GM18870 (cell line): ENCODE results near the gene MYH9.

Source experiments
- ATAC-seq: cut with Tn5 transposase; IDR thresholded peaks from one replicate; pipeline ENCODE4 v1.9.1; 2021; ENCODE audit warnings: moderate library complexity; ENCODE audit not compliant: unreplicated experiment

The MYH9 gene

DNA sequence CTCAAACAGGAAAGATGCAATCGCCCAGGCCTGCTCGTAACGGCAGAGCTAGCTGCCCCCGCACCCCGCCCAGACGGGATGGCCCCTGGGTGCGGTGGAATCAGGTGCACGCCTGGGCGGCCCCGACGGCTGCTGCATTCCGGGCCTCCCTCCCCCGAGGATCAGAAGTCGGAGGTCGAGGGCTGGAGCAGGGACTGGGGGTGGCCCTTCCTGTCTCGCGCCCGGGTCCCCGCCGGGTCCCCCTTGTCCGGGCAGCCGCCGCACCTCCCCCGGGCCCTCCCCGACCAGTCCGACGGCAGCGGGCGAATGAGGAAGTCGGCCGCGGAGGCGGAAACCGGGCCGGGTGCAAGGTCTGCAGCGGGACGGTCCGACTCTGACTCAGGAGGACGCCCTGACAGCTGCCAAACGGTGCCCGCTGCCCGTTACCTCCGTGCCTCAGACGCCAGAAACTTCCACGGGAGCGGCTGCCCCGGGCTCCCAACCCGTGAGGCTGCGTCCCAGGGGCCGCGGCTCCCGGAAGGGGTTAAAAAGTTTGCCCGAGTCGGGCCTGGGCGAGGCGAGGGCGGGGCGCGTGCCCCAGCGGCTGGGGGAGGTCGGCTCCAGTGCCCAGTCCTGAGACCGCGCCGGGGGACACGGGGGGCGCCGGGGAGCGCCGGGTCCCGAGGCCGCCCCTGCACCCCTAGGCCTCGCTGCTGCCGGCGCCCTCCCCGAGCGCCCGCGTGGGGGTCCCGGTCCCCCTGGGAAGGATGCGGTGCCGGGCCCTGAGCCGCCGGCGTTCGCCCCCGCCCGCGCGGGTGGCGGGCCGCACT lies 663 bp downstream of the MYH9 start:
- ATAC-seq = no peak

DNA sequence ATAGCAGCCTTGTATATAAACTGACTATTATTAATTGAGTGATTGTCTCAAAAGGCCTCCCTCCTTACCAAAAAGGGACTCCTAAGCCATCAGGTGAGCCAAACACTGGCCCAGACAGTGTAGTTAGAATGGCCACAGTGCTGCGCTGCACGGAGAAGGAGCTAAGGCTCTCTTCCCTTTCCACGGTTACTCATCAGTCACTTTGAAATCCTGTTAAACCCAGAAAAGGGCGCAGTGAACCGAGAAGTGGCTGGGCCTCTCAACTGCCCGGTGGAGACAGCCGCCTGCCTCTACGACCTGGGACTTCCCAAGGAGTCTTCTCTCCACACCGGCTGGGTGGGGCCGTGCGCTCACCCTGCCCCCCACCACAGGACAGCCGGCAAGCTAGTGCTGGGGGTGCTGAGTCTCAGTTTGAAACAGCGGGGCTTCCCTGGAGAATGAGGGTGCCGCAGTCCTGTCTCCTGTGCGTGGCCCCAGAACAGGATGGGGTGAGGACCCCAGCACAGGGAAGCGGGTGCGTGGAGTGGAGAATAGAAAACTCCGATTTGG lies 1.3 kb downstream of the MYH9 start:
- ATAC-seq = no peak

DNA sequence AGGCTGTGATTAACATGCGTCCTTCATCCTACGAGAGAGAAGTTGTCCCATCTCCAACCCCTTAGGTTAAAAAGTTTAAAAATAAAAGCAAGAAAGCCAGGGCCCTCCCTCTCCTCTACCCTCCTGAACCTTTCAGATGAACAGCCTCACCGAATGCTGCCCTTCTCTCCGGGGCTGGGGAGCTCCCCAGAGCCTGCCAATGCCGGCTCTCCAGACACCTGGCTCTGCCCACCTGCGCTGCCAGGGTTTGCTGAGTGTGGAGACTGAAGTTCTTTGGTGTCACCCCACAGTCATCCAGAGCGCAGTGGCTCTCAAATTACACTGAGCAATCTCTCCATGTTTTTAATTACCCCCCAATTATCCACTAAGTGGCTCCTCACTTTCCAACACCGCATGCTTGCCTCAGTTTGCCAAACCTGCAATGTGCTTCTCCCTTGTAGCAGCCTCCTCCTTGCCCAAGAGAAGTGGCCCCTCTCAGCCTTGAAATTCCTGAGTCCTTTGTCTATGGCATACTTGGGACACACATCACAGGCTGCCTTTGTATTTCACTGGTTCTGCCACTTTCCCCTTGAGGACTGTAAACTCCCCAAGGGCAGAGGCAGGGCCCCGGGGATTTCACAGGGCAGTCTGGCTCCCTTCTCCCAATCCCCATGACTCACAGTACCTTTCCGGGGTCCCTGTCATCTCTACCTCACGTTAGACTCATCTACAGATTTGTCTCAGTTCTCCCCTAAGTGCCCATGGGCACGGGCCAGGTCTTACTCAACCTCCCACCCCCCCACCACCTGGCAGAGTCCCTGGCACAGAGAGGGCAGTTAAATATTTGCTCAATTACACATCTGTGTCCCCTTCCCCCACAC lies 2.0 kb downstream of the MYH9 start:
- ATAC-seq = no peak

DNA sequence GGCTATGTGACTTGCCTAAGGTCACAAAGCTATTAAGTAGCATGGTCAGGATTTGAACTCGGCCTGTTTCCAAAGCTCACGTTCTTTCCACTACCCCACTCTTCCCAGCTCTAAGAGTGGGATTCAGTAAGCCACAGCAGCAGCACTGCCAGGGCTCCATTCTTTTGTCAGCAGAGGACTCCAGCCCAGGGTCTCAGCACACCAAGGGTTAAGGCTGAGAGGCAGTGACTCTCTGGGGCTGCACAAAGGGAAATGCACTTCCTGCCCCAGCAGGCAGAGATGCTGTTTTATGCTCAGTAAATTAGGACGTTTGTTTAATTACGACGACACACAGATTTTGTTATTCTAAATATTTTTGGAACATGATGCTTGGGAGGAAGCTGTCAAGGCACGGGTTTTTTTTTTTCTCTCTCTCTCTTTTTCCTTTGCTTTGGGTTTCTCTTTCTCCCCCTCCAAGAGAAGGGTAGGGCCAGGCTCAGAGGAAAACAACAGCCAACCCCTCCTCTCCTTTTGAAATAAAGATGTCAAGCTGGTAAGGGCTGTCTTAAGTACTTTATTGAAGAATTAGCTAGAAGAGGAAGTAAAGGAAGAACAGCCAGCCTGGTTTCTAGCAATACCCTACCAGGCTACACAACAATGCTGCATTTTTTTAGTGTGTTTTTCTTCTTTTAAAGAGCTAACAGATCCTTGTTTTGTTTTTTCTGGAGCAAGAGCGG lies 2.8 kb downstream of the MYH9 start:
- ATAC-seq = no peak

DNA sequence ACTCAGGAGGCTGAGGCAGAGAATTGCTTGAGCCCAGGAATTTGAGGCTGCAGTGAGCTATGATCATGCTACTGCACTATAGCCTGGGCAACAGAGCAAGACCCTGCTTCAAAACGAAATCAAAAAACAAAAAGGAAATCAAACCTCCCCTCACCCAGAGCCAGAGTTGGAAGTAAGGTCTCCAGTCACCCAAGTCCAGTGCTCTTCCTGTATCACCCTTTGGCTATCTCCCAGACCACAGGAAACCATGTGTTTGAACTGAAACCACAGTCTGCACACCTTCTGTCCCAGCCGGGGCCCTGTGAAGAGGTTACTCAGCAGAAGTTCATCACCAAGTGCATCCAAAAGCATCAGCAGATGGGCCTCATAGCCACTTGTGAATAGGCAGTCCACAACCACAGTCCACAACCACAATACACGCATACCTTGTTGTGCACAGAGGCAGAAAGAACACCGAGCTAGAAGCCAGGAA lies 4.6 kb downstream of the MYH9 start:
- no peak for ATAC-seq

DNA sequence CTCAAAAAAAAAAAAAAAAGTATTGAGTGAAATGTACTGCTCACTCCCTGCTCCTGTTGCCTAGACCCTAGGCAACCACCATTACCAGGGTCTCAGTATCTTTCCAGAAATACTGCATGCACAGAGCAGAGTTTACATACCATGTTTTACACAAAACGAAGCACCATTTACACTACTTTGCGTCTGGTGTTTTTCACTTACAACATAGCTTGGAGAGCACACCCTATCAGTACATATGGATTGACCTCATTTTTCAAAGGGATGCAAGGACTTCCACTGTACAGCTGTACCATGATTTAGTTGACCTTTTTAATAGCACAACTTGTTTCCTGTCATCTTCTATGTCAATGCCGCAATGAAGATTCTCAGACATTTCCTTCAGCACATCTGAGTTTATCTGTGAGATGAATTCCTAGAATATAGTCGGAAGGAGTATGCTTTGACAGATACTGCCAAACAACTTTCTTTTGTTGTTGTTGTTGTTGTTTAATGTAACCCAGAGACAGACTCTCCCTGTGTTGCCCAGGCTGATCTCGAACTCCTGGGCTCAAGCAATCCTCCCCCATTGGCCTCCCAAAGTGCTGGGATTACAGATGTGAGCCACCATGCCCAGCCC lies 6.1 kb downstream of the MYH9 start:
- ATAC-seq = no peak

DNA sequence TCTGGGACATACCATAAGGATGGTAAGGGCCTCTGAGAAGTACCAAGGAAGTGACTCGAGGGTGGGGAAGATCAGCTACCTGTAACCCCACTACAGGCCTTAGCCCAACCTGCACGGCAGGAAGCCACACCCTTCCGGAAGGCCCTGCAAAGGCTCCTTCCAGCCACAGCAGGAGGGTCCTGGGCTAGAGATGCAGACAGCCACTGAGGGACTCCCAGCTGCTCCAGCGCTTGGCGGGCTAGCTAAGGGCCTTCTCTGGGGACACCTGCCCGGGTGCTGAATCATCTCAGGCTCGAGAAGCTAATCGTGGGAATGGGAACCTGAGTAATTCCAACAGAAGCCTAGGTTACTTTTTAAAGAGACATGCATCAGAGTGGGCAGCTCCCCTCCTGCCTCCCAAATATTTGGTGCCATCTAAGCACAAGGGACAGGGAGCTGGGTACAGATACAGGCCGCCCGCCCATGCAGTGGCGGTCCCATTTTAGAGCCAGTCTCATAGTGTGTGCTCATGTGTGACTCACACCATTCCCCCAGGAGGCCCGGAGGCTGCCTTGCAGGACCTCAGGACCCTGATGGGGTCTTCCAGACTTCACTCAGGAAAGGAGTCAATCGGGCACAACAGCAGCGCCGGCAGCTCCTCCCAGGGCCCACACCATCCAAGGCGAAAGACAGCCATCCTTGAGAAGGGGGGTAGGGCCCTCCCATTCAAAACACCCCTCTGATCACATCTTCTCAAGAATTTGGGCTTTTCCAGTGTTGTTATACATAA lies 8.0 kb downstream of the MYH9 start:
- ATAC-seq = no peak

DNA sequence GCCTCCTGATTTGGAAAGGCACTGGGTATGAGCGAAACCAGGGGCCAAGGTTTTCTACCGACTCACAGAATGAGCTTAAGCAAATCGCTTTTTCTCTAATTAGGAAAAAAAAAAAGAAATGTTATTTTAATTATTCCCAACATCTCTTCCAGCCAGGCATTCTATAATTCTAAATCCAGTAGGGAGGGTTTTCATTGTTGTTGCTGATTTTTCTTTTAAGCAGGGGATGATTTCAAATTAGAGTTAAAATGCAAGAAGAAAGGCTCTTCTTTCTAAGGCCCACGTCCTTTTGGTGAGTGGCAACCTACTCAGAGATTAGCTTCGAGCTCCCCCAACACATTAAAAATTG lies 8.9 kb downstream of the MYH9 start:
- no peak for ATAC-seq

DNA sequence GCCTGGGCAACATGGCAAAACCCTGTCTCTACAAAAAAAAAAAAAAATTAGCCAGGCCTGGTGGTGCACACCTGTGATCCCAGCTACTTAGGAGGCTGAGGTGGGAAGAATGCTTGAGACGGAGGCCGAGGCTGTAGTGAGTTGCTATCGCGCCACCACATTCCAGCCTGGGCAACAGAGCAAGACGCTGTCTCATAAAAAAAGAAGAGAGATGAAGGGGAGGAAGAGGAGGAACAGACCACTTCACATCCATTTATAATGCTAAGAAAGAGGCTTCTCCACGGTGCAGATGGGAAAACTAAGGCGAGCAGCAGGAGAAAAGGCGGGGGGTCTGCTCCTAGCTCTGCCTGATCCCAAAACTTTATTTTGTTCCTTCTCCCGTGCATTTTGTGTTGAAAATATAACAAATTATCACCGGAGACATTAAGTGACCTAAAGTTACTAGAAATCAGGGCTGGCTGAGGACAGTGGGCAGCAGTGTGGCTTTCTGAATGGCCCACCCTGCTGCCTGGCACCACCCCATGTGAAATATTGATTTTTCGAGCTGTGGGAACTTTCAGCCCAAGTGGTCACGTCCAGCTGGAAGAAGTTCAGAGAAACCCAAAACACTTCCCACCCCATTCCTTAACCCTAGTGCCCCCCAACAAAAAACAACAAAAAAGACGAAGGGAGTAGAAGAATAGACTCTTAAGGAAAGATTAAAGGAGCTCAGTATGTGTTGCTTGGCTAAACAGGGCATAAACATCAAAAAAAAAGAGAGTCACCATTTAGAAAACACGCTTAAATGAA lies 9.5 kb downstream of the MYH9 start:
- no peak for ATAC-seq

DNA sequence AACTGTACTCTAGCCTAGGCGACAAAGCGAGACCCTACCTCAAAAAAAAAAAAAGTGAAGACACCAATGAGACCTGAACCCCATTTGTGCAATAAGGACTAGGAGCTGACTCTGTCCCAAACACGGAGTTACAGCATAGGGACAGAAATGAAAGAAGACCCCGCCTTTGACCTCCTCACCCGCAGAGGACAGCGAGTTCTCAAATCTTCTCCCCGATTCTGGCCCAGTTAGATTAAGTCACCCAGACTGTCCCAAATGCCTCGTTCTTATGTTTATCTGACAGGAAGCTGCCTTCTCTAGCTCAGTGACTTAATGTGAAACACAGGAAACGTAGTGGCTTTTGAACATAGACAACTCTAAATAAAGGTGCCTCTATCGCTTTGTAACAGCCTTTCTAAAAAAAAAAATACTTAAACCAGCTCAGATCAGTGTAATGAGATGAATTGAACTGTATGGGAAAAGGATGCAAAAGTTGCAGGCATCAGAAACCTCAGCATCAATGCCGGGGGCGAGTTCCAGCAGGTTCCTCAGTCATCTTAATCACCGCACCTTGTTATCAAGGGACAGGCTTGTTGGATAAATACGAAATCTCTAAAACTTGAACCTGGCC lies 10.6 kb downstream of the MYH9 start:
- no peak for ATAC-seq

DNA sequence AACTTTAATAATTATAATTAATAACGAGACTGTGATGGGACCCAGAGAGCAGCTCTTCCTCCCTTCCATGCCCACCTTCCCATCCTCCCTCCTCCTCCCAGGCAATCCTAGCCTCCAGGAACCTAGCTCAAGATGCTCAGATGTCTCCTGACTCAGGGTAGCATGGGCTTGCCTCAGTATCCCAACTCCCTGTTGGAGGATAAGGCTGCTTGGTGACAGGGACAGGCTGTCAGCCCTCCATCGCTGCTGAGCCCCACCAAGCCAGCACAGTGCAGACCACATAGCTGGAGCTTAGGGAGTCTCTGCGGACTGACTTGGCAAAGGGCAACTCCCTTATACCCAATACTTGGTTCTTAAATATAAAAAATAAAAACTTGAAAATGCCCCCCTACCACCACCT lies 11.5 kb downstream of the MYH9 start:
- ATAC-seq = no peak

DNA sequence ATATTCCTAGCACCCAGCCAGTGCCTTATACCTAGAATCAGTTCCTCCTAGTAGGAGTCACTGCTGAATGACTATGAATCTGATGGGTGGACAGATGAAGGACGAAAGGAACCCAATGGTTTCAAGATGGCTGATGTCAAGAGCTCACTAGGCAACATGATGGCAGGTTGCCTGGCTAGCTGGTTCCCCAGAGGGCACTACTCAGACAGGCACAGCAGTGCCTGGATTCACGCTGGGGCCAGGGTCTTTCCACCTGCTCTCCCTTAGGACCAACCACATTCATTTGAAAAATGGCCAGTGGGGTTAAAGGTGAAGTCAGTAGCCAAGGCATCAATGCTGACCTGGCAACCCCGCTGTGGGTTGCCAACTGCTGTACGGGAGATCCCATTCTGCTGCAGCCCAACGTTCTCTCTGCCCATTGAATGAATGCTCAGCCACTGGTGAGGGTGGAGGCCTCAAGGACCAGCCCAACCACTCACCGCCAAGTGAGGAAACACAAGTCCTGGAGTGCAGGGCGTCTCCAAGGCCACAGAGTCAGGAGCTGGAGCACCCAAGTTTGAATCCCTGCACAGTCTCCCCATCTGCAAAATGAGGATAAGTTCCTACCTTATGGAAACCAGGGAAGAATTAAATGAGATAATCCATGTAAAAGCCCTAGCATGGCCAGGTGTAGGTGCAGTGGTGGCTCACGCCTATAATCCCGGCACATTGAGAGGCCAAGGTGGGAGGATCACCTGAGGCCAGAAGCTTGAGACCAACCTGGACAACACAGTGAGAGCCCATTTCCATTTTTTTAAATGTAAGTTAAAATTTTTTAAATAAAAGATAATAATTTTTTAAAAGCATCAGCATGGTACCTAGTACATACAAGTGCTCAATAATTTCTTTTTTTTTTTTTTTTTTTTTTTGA lies 12.4 kb downstream of the MYH9 start:
- no peak for ATAC-seq

DNA sequence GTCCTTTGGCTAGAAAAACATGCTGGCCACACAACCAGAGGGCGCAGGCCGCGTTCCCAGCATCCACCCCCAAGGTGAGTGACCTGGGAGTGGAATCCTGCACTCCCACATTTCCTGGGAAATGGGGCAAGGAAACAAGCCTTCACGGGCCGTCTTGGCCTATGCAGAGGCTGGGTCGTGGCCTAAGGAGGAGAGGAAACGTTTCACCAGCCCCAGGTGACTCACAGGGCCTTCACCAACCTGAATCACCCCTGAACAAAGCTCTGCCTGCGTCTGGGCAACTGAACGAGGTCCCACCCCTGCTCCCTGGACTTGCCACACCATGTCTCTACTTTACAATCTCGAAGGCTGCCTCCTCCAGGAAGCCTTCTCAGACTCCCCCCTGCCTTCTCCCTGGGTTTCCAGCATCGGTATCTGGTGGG lies 13.2 kb downstream of the MYH9 start:
- no peak for ATAC-seq

DNA sequence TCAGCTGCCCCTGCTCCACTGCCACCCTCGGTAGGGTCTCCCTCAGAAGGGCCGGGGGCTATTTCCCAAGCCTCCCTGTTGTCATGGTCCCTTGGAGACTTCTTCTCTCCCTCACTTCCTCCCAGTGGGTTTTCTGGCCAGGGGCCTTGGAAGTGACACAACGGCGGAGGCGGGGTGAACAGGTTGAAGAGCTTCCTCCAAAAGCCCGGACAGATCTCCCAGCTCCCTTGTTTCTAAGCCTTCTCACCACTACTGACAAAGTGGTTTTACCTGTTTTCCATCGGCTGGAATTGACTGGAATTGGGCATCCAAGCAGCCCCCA lies 14.5 kb downstream of the MYH9 start:
- ATAC-seq = no peak

DNA sequence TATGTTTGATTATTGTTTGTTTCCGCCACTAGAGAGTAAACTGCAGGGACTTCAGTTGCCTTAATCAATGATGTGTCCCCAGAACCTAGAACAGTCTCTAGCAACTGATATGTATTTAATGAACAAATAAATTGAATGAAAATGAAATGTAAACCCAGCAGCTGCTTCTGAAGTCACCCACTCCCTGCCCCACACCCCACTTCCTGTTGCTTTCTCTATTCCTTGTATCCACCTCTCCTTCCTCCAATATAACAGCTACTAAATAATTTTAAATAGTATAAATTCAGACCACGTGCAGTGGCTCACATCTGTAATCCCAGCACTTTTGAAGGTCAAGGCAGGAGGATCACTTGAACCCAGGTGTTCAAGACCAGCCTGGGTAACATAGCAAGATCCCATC lies 15.8 kb downstream of the MYH9 start:
- ATAC-seq = no peak

DNA sequence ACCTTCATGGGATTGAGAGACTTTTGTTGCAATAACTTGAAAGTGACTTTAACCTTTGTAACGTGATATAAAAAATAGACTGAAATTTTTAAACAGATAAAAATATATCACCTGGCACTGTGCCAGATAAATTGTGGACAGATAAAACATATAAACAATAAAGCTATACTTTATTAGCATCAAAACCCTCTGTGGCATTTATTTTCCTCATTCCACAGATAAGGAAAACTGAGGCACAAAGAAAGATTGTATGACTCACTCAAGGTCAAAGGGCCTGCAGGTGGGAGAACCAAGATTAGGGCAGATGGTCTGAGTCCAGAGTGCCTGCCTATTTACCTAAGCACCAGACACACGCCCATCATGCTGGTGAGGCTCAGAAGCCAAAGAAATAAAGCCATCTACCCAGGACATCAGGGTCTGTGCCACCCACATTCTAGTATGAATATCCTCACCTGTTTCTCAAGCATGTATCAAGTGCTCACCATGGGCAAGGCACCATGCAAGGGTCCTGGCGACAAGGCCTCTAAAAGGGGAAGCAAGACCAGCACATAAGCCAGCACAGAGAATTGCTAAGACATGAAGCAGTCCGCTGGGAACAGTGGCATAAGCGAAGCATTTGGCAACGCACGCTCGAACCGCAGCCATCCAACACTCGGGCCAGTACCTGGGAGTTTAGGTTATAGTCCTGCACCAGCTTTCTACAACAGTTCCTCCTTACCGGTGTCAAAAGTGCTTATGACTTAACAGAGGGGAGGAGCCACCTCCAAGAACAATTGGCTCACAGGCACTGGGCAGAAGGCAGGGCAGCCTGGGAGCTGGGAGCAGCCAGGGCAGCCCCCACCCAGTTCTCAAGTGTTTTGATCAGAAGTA lies 17.6 kb downstream of the MYH9 start:
- no peak for ATAC-seq
